HG03095 (cell line): ENCODE results near the gene POMGNT2.

Experiments used
- ATAC-seq: cut with Tn5 transposase; IDR thresholded peaks from one replicate; pipeline ENCODE4 v1.9.1; 2021; ENCODE audit warnings: moderate library complexity; ENCODE audit not compliant: unreplicated experiment

POMGNT2 gene

DNA sequence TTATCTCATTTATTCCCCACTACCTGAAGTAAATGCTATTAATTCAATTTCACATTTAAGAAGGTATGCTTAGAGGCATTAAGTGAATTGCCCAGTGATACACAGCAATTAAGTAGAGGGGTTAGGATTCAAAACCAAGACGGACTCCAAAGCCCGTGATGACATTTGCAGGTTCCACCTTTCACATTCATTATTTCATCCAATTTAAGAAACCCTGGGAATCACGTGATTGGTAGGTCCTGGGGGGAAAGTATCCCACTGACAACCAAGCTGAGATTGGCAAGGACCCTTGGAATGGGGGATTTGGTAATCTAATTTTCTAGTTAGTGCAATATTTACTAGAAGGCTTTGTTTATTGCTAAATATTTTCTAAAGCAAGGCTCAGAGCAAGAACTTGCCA, 1.8 kb downstream of the POMGNT2 start:
- no peak for ATAC-seq

DNA sequence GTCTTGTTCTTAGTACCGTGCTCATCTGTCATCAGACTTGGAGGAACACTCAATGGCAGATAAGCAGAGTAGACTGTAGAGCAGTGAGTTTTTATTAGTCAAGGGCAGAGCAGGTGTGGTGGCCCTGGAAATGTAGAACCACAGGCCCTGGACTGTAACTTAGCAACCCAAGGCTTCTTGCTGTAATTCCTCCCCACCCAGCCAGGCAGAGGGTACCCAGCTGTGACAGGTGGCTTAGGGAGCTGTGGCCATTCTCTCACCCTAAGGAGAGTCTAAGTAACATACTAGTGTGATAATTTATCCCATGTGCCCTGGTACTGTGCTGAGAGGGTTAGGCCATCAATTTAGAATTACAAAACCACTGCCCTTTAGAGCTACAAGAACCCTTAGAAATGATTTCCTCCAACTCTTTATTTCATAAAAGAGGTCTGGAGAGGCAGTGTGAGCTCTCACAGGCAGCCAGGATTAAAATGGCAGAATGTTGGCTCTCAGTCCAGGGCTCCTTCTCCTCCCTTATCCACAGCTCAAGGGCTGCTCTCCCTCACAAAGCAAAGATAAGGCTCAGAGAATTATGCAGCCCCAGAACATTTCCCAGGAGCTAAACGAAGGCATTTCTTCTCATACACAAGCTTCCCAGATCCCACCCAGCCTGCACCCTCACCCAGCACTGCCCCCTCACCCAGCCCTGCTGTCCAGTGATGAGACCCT, 3.0 kb downstream of the POMGNT2 start:
- ATAC-seq: no peak

DNA sequence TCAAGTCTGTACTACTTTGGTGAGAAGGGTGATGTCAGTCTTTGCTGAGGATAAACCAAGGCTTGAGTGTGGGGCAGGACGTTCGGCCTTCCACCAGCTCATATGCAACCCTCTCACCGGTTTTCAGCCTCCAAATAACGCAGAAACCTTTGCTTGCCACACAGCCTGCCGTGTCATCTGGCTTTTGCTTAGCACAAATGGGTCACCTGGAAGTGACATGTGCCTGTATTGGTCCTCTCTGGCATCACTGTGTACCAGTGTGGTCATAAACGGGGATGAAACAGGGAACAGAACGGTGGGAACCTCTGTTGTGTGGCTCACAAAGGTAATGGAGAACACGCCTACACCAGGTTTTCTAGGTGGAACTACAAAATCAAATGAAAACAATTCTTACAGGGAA, 7.1 kb downstream of the POMGNT2 start:
- no peak for ATAC-seq

DNA sequence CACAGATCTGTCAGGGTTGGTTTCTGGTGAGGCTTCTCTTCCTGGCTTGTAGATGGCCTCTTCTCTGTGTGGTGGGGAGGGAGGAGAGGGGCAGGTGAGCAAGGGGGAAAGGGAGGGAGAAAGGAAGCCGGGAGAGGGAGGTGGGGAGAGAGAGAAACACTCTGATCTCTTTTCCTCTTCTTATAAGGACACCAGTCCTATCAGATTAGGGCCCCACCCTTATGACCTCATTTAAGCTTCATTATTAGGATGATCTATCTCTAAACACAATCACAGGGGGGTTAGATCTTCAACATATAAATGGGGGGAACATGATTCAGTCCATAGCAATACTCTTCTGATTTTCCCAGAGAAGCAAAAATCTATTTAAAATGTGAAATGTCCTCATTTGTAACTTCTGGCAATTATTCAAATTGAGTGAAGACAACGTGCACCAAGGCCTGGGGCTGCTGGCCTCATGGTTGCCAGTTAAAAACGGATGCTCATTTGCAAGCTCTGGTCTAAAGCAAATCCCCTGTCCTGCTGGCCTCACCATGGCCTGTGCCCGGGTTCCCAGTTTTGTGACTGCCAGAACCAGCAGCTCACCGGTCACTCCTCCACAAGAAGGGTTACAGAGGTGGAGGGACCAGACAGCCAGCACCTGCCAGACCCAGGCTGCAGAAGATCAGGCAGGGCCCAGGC, 8.3 kb downstream of the POMGNT2 start:
- no peak for ATAC-seq

DNA sequence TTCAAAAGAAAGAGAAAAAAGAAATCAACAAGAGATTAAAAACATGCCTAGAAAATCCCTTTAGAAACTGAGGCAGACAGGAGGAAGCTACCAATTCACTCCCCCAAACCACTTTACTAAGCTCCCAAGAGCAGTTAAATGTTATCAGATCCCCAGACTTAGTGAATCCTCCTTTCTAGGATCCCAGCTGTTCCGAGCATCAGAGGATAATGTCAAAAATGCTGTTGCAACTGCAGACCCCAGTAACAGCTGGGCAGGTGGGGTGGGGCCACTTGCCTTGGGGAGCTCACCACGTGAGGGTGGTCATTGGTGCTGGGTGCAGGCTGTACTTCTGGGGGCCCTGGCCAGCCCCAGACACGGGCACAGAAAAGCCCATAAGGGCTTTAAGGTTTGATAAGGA, 9.1 kb downstream of the POMGNT2 start:
- ATAC-seq: no peak

DNA sequence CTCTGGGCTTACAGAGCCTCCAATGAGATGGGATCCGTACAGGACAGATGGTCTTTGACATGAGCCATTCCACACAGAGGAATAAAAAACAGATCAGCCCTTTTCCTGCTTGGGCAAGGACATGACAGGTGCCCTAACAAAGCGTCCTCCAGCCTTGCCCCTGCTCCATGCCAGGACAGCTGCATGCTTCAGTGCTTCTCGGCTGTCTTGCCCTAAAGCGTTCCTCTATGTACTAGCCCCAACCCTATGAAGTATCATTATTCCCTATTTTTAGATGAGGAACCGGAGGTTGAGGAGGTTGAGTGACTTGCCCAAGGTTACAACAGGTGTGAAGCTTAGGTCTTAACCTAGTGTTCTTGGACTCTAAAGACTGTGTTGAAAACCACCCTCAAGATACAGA, 10.5 kb downstream of the POMGNT2 start:
- ATAC-seq: no peak

DNA sequence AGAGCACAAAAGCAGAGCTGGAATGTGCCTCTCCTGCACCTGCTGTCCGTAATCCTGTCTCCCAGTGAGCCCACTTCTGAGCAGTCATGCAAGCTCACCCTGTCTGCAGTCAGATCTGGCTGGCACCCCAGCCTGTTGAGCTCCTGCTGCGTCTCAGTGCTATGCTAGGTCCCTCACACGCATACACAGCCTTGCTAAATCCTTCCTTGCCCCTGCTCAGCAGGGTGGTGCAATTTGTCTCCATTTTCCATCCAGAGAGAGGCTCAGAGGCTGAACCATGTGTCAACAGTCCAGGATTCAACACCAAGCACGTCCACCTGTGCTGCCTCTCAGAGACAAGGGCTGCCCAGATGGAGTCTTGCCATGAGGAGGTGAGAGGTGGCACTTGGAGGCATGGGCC, 11.0 kb downstream of the POMGNT2 start:
- no peak for ATAC-seq

DNA sequence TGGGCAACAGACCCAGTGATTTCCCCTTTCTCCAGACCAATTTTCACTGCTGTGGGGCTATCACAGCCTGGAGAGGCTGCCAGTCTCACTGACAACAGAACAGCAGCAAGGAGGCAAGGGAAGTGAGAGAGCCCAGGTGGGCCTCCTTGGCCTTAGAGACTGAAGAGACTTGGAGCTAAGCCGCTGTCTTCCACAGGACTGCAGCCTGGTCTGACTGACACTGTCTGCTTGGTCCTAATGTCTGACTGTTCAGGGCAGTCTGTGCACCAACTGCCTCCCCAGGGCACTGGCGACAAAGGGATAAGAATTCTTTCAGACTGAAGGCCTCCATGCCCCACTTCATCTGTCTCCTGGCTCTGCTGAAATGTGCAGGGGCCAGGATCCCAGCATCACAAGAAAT, 11.5 kb downstream of the POMGNT2 start:
- ATAC-seq: no peak

DNA sequence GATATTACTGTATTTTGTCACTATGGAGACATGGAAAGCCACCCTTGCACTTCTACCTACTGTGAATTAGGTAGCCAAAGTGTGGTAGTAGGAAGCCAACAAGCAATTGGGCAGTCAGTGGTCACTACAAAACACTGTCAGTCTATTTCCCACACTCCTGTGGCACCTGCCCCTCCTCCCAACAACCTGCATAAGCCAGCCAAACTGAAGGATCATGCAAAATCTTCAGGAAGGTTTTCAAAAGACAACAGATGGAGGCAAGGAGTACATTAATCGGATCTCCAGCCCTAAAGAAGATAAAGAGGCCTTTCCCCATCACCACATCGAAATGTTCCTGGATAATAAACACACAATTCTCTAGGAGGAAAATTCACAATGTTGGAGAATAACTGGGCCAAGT, 11.9 kb downstream of the POMGNT2 start:
- ATAC-seq: no peak

DNA sequence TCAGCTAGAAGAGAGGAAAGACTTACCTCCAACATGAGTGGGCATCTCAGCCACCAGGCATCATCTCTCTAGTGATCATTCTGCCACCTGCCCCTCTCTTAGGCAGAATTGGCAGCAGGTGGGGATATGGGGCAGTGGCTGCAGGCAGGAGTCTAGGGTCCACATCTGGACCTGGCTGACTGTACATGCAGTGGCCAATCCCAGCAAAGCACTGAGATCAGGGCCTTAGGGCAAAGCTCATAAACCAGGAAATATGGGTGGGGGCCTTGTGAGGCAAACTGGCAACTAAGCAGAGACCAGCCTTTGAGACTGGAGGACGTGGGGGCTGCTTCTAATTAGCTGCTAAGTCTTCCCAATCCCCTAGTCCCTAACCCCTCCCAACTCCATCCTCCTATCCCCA, 12.9 kb downstream of the POMGNT2 start:
- ATAC-seq: no peak

DNA sequence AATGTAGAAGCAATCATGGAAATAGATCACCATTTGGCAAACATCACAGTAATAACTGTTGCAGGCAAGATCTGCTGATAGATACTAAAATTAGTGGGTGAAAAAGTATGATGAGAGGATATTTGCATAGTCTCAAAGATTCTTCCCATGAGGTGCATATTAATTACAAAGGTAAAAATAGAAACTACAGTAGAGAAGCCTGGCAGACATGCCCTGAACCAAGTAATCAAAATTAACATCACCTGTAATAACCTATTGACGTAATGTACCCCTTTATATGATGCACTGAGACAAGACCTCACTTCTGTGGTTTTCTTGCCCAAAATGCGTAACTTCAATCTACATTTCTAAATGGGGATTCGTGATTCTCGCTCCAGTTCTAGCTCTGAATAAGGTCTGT, 14.4 kb downstream of the POMGNT2 start:
- no peak for ATAC-seq

DNA sequence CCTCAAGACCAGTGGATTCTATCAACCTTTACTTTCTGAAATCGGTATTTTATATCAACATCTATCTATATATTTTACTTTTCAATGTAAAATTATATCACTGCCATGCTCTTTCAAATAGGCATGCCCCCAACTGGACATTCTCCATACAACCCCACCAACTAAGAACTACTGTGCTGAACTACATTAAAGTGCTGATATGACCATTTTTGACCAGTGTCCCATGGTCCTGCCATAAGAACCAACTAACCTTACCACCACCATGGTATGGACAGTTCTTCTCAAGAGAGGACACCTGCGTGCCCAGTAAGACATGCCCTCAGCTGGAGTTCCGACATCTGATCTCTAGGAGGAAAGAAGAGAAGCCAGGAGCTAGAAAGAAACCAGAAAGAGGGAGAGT, 15.6 kb downstream of the POMGNT2 start:
- ATAC-seq: no peak

DNA sequence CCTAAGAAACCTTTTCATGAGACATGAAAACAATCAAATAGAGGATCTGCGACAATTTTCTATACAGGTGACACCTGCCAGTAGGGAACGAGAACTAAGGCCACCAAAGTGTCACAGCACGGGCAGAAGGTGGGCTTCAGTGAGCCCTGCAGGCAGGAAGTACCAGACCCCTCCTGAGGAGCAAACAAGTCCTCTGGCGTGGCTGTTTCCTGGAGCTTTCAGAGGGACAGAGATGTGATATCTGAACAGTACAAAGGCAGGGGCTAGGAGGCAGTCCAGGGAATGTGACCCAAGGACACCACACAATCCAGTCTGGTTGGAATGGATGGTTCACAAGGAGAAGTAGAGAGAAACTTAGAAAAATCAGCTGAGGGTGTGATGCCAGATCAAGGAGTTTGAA, 16.8 kb downstream of the POMGNT2 start:
- no peak for ATAC-seq

DNA sequence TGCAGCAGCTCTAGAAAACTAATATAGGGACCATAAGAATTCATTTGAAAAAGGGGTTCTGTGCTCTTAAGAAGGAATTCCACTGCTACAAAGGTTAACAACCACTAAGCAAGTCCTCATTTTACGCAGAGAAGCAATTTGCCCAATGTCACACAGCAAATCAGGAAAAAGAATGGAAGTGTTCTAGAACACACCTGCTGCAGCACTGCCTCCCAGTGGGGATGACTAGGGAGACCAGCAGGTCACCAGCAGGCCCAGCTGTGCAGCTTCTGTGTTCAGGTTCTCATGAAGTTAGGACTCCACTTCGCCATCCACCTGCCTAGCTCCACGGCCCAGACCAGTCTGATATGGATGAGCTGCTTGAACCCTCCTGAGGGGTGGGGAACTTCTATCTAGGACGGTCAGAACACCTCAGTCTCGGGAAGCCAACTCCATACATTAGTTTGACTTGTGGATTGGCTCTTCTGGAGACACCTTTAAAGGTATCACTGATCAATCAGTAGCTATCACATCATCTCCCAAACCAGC, 18.6 kb downstream of the POMGNT2 start:
- no peak for ATAC-seq

DNA sequence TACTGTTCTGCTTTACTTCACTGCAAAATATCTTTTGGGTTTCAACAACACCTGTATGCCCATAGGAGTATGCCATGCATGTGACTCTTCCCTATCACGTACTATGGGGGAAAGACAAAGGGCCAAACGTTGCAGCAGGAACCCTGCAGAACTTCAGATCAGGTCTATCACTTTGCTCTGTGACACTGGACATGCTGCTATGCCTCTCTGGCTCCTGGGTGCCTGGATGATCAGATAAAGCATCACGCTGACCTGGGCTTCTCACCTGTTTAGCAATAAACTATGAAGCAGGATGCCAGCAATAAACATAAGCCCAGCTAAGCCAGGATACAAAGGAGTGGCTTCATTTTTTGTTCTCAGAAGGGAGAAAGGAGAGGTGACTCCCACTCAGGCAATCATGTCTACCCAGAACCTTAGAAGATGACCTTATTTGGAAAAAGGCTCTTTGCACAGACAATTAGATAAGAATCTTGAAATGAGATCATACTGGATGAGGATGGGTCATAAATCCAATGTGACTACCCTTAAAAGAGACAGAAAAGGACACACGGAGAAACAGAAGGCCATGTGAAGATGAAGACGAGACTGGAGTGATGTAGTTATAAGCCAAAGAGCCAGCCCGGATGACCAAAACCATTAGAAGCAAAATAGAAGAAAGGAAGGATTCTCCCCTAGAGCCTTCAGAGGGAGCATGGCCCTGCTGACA, 19.3 kb downstream of the POMGNT2 start:
- no peak for ATAC-seq

DNA sequence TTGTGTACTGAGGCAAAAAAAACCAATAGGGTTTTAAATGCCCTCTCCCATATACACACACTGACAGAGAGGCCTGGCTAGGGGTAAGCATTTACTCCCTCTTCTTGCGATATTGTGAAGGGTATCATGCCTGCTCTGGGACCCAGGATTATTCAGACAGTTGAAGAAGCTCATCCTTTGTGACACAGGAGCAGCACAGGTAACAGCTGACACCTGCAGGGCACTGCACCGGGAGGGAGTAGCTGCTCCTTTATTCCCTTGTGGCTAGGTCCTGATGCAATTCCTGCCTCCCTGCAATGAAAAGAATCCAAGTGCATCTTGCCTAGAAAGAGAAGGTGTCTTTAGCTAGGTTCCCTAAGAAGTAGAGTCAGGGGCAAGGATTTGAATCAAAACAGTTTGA, 23.4 kb downstream of the POMGNT2 start:
- no peak for ATAC-seq

DNA sequence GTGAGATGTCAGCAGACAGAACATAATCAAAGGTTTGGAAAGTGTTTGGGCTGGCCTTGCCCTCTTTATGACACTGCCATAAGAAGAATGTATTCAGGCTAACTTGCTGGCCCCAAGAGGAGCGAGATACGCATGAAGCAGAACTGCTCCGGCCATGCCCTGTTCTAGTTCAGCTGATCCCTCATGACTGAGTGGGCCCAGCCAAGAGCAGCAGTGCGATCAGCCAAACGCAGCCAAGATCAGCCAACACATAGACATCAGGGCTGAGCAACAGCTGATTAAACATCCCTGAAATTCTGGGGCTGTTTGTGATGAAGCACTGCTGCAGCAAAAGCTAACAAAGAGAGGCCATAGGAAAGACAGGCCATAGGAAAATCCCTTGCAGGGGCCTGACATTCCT, 24.1 kb downstream of the POMGNT2 start:
- no peak for ATAC-seq

DNA sequence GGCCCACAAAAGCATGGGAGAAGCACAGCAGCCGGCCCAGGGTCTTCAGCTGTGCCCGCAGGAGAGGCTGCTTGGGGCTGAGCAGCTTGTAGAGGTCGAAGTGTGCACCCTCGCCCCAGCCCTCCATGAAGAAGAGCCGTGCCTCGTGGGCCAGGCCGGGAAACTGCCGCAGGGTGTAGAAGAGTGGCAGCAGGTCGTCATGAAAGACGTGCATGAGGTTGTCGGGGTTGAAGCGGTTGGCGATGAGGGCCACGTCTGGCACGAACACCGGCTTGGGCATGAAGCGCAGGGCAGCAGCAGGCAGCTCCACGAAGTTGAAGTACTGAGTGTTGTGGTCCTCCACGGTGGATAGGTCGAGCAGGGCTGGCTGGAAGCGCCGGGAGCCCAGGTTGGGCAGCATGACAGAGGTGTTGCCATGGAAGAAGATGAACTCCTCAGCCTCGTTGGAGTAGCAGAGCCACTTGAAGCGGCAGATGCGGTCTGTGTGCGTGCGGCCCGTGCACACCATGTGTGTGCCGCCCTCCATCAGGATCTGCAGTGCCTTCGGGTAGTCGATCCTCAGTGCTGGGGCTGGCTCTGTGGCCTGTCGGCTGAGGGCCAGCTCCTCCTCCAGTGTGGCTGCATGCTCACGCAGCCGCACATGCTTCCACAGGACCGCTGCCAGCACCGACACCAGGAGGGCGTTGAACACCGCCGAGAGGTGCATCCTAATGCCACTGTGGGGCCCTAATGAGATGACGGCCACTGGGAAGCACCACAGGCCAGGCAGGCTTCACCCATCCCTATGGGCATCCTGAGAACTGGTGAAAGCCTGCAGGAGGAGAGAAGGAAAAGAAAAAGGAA, 24.9 kb downstream of the POMGNT2 start:
- ATAC-seq: no peak

DNA sequence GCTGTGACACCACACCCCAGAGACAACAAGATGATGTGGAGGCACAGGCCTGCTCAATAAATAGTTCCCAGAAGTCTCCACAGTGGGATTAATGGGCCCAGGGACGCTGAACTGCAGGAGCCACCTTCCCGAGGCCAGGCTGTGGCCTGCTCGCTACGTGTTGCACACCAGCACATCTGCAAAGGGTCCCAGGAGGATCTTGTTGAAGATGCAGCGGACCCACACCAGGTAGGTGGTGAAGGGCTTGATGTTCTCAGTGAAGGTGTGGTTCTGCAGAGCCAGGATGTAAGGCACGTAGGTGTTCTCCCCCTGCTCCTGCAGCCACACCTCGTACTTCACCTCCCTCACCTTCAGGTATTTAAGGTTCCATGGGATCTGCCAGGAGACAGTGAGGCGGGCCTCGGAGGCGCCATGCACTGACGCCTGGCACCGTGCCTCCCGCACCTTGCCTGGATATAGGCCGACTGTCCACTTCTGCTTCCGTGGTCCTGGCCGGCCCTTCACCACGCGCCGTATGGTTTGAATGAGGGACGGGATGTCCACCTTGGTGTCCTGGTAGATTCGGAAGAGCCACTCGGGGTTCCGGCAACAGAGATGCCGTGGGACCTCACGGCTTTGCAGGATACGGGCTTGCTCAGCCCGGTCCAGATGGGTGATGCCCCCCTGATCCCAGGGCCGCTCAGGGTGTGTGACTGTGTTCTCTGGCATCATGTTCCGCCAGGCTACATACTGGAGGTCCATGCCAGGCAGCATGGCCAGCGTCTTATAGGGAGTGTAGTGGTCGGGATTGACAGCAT, 26.1 kb downstream of the POMGNT2 start:
- no peak for ATAC-seq

DNA sequence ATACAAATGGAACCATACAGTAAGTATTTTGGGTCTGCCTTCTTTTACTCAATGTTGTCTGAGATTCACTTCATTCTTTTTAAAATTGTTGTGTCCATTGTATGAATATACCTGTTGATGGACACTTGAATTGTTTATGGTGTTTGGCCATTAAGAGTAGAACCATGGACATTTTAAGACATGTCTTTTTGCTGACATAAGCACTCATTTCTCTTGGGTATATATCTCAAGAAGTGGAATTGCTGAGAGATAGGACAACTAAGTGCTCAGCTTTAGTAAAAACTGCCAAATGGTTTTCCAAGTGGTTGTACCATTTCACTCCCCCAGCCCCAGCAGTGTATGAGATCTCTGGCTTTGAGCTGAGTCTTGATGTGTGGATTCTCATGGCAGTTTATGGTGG, 28.2 kb downstream of the POMGNT2 start:
- ATAC-seq: no peak
